Panc1 (cell line): ENCODE data around the gene LIX1. TPM values are rescaled to one million over a fixed set of nuclear protein-coding genes. Genes with fewer than 3 reads are reported as not detected.

Experiments used
- ATAC-seq: fragments of 200-7000 bp; cut with Tn5 transposase; 2 replicates; pipeline ENCODE4 v1.9.1; 2020; ENCODE audit warnings: mild to moderate bottlenecking, moderate library complexity
- BruUV-seq: library from RNA; stranded (reverse); fragments of 400-500 nt; replicated peaks from 2 replicates; lab custom pipeline; 2021; lab: Mats Ljungman, UMichigan
- CTCF ChIA-PET: fragments of 300-600 bp; sonication (Branson Sonifier 250); formaldehyde crosslinking; loops from one replicate; lab custom pipeline; 2022; ENCODE audit warnings: antibody characterized with exemption; lab: Charles Lee
- POLR2A ChIA-PET: fragments of 300-600 bp; sonication (Branson Sonifier 250); formaldehyde crosslinking; loops from one replicate; lab custom pipeline; 2022; ENCODE audit warnings: antibody characterized with exemption; lab: Charles Lee
- DNase-seq: peaks from one replicate; pipeline ENCODE4 v3.0.0-alpha.2; 2010; ENCODE audit warnings: low read depth, low spot score
- H3K27ac ChIP-seq: 2 replicates; pipeline ENCODE4 v1.5.1; 2011; ENCODE audit warnings: mild to moderate bottlenecking, low read length, inconsistent platforms
- H3K27me3 ChIP-seq: fragments of 200-500 bp; sonication (Bioruptor generic); 2 replicates; pipeline ENCODE4 v1.6.0; 2014; ENCODE audit warnings: low read length, inconsistent platforms; ENCODE audit not compliant: control insufficient read depth, insufficient read depth
- H3K36me3 ChIP-seq: fragments of 200-500 bp; sonication (Bioruptor generic); 2 replicates; pipeline ENCODE4 v1.5.1; 2014; ENCODE audit warnings: inconsistent platforms, mild to moderate bottlenecking, low read length, moderate library complexity; ENCODE audit not compliant: control insufficient read depth, insufficient read depth
- H3K4me1 ChIP-seq: 2 replicates; pipeline ENCODE4 v1.5.1; 2011; ENCODE audit warnings: inconsistent platforms, mild to moderate bottlenecking, low read length, moderate library complexity; ENCODE audit not compliant: control insufficient read depth, insufficient read depth
- H3K4me3 ChIP-seq, 2 experiments: 2 replicates each; pipeline ENCODE4 v1.5.1; 2011 to 2012; ENCODE audit warnings: low read depth in 2 of 2, low read length in 2 of 2, mild to moderate bottlenecking in 2 of 2, inconsistent platforms in 1 of 2, moderate library complexity in 1 of 2
- H3K9me3 ChIP-seq: fragments of 200-500 bp; sonication (Bioruptor generic); 2 replicates; pipeline ENCODE4 v1.5.1; 2014; ENCODE audit warnings: low read depth, mild to moderate bottlenecking, inconsistent platforms, low read length, moderate library complexity; ENCODE audit not compliant: control insufficient read depth, insufficient read depth
- POLR2AphosphoS5 ChIP-seq: IDR thresholded peaks from 2 replicates; pipeline ENCODE4 v1.6.1; 2012; ENCODE audit warnings: mild to moderate bottlenecking, low read depth, low read length, moderate library complexity
- SIN3A ChIP-seq: IDR thresholded peaks from 2 replicates; pipeline ENCODE4 v1.6.1; 2012; ENCODE audit warnings: low read depth, mild to moderate bottlenecking, low read length, moderate library complexity, borderline replicate concordance; ENCODE audit not compliant: insufficient read depth
- TCF7L2 ChIP-seq: IDR thresholded peaks from 2 replicates; pipeline ENCODE4 v1.6.1; 2011; ENCODE audit warnings: mild to moderate bottlenecking, low read depth, low read length, inconsistent platforms
- in situ Hi-C: cut with HindIII; loops from 2 replicates; pipeline ENCODE4 v1.10.0; 2016; ENCODE audit warnings: low sequenced_read_pairs, low pct_unique_long_range_greater_than_20kb
- intact Hi-C: fragments of 100-400 bp; cut with micrococcal nuclease; formaldehyde crosslinking; loops from one replicate; pipeline ENCODE4 v1.10.0; 2022; ENCODE audit not compliant: unreplicated experiment
- total RNA-seq: library from RNA; stranded (reverse); gene quantifications from one replicate; pipeline ENCODE4 v1.2.1, GENCODE V29; 2021; ENCODE audit not compliant: unreplicated experiment
- TF ChIP-seq, protein P1 (sequence below): fragments of 450-650 bp; IDR thresholded peaks from 2 replicates; pipeline ENCODE4 v1.5.1; 2017; ENCODE audit warnings: mild to moderate bottlenecking
- TF ChIP-seq, protein P2 (sequence below), 2 experiments: IDR thresholded peaks; 2 replicates each; pipeline ENCODE4 v1.6.1; 2011 to 2012; ENCODE audit warnings: low read depth in 2 of 2, control low read depth in 1 of 2, low read length in 1 of 2, mild to moderate bottlenecking in 1 of 2, moderate library complexity in 1 of 2; ENCODE audit not compliant: insufficient read depth in 1 of 2

The LIX1 gene
- total RNA-seq, 1 experiment from 2014 or later: not detected

DNA sequence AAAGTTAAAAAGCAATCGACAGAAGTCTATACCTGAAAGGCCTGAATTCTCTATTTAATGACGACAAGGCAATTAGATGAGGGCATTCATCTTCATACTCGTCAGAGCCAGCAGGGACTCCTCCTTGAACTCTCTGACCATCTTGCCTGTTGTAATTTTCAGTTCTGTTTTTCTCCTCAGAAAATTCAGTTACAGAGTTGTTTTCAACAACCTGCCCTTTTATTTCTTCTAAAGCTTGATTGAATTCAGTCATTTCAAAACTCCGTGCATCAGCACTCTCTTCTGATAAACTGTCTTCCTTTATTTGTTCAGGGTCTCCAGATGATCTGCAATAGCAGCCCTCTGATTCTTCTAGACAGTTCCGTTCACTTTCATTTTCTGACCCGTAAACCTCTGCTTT is 25.0 kb upstream of the LIX1 start:
- no peak overlapping the region for H3K27ac ChIP-seq
- no TSS peak for BruUV-seq
- no peak for TF ChIP-seq POLR2AphosphoS5
- no peak for TF ChIP-seq SIN3A
- TF ChIP-seq TCF7L2: no peak
- TF ChIP-seq, protein P1, sequence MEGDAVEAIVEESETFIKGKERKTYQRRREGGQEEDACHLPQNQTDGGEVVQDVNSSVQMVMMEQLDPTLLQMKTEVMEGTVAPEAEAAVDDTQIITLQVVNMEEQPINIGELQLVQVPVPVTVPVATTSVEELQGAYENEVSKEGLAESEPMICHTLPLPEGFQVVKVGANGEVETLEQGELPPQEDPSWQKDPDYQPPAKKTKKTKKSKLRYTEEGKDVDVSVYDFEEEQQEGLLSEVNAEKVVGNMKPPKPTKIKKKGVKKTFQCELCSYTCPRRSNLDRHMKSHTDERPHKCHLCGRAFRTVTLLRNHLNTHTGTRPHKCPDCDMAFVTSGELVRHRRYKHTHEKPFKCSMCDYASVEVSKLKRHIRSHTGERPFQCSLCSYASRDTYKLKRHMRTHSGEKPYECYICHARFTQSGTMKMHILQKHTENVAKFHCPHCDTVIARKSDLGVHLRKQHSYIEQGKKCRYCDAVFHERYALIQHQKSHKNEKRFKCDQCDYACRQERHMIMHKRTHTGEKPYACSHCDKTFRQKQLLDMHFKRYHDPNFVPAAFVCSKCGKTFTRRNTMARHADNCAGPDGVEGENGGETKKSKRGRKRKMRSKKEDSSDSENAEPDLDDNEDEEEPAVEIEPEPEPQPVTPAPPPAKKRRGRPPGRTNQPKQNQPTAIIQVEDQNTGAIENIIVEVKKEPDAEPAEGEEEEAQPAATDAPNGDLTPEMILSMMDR: no peak
- TF ChIP-seq, protein P2, sequence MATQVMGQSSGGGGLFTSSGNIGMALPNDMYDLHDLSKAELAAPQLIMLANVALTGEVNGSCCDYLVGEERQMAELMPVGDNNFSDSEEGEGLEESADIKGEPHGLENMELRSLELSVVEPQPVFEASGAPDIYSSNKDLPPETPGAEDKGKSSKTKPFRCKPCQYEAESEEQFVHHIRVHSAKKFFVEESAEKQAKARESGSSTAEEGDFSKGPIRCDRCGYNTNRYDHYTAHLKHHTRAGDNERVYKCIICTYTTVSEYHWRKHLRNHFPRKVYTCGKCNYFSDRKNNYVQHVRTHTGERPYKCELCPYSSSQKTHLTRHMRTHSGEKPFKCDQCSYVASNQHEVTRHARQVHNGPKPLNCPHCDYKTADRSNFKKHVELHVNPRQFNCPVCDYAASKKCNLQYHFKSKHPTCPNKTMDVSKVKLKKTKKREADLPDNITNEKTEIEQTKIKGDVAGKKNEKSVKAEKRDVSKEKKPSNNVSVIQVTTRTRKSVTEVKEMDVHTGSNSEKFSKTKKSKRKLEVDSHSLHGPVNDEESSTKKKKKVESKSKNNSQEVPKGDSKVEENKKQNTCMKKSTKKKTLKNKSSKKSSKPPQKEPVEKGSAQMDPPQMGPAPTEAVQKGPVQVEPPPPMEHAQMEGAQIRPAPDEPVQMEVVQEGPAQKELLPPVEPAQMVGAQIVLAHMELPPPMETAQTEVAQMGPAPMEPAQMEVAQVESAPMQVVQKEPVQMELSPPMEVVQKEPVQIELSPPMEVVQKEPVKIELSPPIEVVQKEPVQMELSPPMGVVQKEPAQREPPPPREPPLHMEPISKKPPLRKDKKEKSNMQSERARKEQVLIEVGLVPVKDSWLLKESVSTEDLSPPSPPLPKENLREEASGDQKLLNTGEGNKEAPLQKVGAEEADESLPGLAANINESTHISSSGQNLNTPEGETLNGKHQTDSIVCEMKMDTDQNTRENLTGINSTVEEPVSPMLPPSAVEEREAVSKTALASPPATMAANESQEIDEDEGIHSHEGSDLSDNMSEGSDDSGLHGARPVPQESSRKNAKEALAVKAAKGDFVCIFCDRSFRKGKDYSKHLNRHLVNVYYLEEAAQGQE (IDR thresholded peaks at IDR 0.05; ENCODE audit: insufficient read depth in 1 of 2, low read depth in 2 of 2, low read length in 1 of 2): no peak
- H3K9me3 ChIP-seq: no peaks in the 10 kb centered on the region
- H3K4me3 ChIP-seq: no peak overlapping the region
- in situ Hi-C loops (no loop called here), intact Hi-C loops (loop anchor here (10.0 kb wide), 1 partner anchor 553 kb away; no protein-coding TSS in a partner anchor)
- ATAC-seq (no peak), DNase-seq (no peak)
- H3K27me3 ChIP-seq: no peaks in the 10 kb centered on the region
- ChIA-PET POLR2A (interaction anchor here (0.5 to 0.6 kb wide), 2 partner anchors 313 to 1644 kb away, joined by 3 to 5 read pairs; no protein-coding TSS in a partner anchor), CTCF (no interaction called here)
- no peaks in the 10 kb centered on the region for H3K4me1 ChIP-seq
- H3K36me3 ChIP-seq: peaks cover 43% of the 10 kb centered on the region

DNA sequence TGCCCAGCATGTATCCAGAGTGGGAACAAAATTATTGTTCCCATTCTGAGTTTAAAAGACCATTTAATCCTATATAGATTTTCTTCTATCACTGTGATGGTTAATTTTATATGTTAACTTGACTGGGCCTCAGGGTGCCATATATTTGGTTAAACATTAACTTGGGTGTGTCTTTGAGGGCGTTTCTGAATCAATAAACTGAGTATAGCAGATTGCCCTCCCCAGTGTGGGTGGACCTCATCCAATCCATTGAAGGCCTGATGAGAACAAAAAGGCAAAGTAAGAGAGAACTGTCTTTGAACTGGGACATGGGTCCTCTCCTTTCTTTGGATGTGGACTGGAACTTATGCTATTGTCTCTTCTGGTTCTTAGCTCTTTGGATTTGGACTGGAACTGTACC is 23.3 kb upstream of the LIX1 start:
- ATAC-seq: no peak

More for the DNA sequence above, 23.3 kb upstream of the LIX1 start:
- in situ Hi-C loops: no loop called here
- intact Hi-C loops: loop anchor here (10.0 kb wide), 1 partner anchor 551 kb away; no protein-coding TSS in a partner anchor
- no peak for DNase-seq
- Histone ChIP-seq H3K4me3 (no peak overlapping the region), H3K9me3 (no peaks in the 10 kb centered on the region), H3K27ac (no peak overlapping the region), H3K36me3 (peaks cover 49% of the 10 kb centered on the region), H3K4me1 (no peaks in the 10 kb centered on the region), H3K27me3 (no peaks in the 10 kb centered on the region)
- TF ChIP-seq, protein P2 (IDR thresholded peaks at IDR 0.05; ENCODE audit: insufficient read depth in 1 of 2, low read depth in 2 of 2, low read length in 1 of 2): no peak
- TF ChIP-seq POLR2AphosphoS5 (no peak), TCF7L2 (no peak), SIN3A (no peak)
- TF ChIP-seq, protein P1: no peak
- BruUV-seq: no TSS peak
- ChIA-PET CTCF (no interaction called here), POLR2A (no interaction called here)
